ENCODE data around the gene STK25.

GRCh38 chr2:241548451-241548835 is 40.1 kb upstream of the STK25 start:
- TF ChIP-seq EZH2 (IDR thresholded peaks at IDR 0.05), result no peak
- no peak for TF ChIP-seq FOXP2 (optimal IDR thresholded peaks at IDR 0.05; ENCODE audit: control extremely low read depth, extremely low read length, insufficient read depth)
